Measurements from ENCODE around the gene INVS.
"Not testable (repeated sequence)": the region's sequence is repeated elsewhere in the genome, so short reads cannot be mapped to it uniquely, and the experiment has no call there.

Gene INVS

GRCh38 chr9:100098887-100099721 lies at the start of gene INVS, which contains the start of gene ERP44:
TSS of gene INVS (plus strand) at chr9:100099243. CDS start at chr9:100104522, 5,279 bp downstream.
TSS of gene ERP44 (minus strand) at chr9:100099000. CDS start at chr9:100098840, 160 bp downstream.
- peak; percentile 92 for DNase-seq

- no peak for DNase-seq
These were observed 49.5 kb upstream of the INVS start for GRCh38 chr9:100049551-100049950.

- no peak for DNase-seq
These were observed 46.7 kb upstream of the INVS start for GRCh38 chr9:100052375-100052774.

GRCh38 chr9:100056561-100056960 lies 42.5 kb upstream of the INVS start:
- no peak for DNase-seq

- DNase-seq: no peak
These were observed 41.4 kb upstream of the INVS start for GRCh38 chr9:100057624-100058023.

GRCh38 chr9:100058699-100059579 lies 40.1 kb upstream of the INVS start:
- DNase-seq: no peak

GRCh38 chr9:100062683-100063082 lies 36.4 kb upstream of the INVS start:
- not testable (repeated sequence) for DNase-seq

GRCh38 chr9:100063185-100063584 lies 35.9 kb upstream of the INVS start:
- DNase-seq: no peak

GRCh38 chr9:100064872-100065581 lies 34.0 kb upstream of the INVS start:
- DNase-seq: no peak

- no peak for DNase-seq
These were observed 32.5 kb upstream of the INVS start for GRCh38 chr9:100066539-100066938.

- DNase-seq: not testable (repeated sequence)
These were observed 31.1 kb upstream of the INVS start for GRCh38 chr9:100067990-100068389.

- DNase-seq: not testable (repeated sequence)
These were observed 30.0 kb upstream of the INVS start for GRCh38 chr9:100069068-100069467.

GRCh38 chr9:100070104-100071041 lies 28.7 kb upstream of the INVS start:
- DNase-seq: no peak

- no peak for DNase-seq
These were observed 27.8 kb upstream of the INVS start for GRCh38 chr9:100071271-100071670.

- DNase-seq: no peak
These were observed 26.2 kb upstream of the INVS start for GRCh38 chr9:100072805-100073204.

- no peak for DNase-seq
These were observed 24.9 kb upstream of the INVS start for GRCh38 chr9:100074093-100074492.

- no peak for DNase-seq
These were observed 24.1 kb upstream of the INVS start for GRCh38 chr9:100074989-100075388.

- DNase-seq: not testable (repeated sequence)
These were observed 22.8 kb upstream of the INVS start for GRCh38 chr9:100076256-100076655.

GRCh38 chr9:100082782-100083181 lies 16.3 kb upstream of the INVS start:
- DNase-seq: no peak

GRCh38 chr9:100083448-100084127 lies 15.5 kb upstream of the INVS start:
- no peak for DNase-seq

- DNase-seq: no peak
These were observed 15.0 kb upstream of the INVS start for GRCh38 chr9:100084128-100084453.
